HG03280 (cell line): ENCODE data around the gene SRM.
"Not testable (repeated sequence)": the region's sequence is repeated elsewhere in the genome, so short reads cannot be mapped to it uniquely, and the experiment has no call there.

Experiments
- ATAC-seq: cut with Tn5 transposase; IDR thresholded peaks from one replicate; pipeline ENCODE4 v1.9.1; 2021; ENCODE audit warnings: mild to moderate bottlenecking, moderate library complexity; ENCODE audit not compliant: unreplicated experiment

SRM gene

GRCh38 chr1:11023201-11023600 is 36.6 kb downstream of the SRM start:
- no peak for ATAC-seq

GRCh38 chr1:11019971-11020370 is 39.8 kb downstream of the SRM start:
- ATAC-seq, result no peak

GRCh38 chr1:11019358-11019757 is 40.5 kb downstream of the SRM start:
- ATAC-seq, result not testable (repeated sequence)

- no peak for ATAC-seq
Observed at GRCh38 chr1:11013160-11013531, 46.7 kb downstream of the SRM start.

DNA sequence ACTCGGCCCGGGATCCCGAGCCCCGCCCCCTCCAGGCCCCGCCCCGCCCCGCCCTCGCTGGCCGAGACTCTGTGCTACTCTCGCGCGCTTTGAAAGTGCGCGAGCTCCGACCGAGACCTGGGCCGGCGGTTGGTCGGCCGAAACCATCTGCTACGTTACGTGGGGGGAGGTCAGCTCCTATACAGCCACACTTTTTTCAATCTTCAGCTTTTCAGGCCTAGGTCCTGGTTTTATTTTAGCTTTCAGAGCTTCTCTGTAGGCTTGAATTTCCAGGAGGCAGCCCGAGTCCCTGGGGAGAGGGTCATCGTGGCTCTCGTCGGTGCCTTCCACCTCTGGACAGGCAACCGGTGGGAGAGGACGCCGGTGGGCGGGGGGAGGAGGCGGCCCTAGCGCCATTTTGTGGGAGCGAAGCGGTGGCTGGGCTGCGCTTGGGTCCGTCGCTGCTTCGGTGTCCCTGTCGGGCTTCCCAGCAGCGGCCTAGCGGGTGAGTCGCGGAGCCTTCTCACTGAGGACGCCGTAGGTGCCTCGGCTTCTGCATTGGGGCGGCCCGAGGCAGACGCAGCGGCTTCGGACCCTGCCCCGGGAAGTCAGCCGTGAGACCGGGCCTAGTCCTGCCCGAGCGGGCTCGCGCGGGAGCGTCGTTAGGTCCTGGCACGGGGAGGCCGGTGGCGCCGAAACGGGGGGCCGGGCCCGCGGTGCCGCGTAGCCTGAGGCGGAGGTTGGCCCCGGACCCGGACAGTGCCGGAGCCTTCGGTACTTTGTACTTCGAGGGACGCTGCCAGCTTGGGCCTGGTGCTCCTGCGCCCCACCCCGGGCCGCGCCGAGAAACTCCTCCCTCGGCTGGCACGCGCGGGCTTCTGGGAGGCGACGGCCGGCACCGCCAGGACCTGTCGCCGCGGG is 47.3 kb downstream of the SRM start, which contains the start of gene TARDBP:
Gene TARDBP (plus strand): TSS at position 395 of the 900 bp plus-strand sequence. CDS start 1,074 bp downstream, outside the sequence.
- ATAC-seq, result peak; percentile 87
